Caco-2 (cell line): ENCODE data around the gene FAM174B. TPM values are rescaled to one million over a fixed set of nuclear protein-coding genes. Genes with fewer than 3 reads are reported as not detected.

ENCODE experiments used
- BruUV-seq: library from RNA; stranded (reverse); fragments of 400-500 nt; replicated peaks from 2 replicates; lab custom pipeline; 2021; lab: Mats Ljungman, UMichigan
- CTCF ChIA-PET: fragments of 300-600 bp; sonication (Branson Sonifier 250); formaldehyde crosslinking; loops from one replicate; lab custom pipeline; 2022; ENCODE audit warnings: antibody characterized with exemption; lab: Charles Lee
- POLR2A ChIA-PET: fragments of 300-600 bp; sonication (Branson Sonifier 250); formaldehyde crosslinking; loops from one replicate; lab custom pipeline; 2022; ENCODE audit warnings: antibody characterized with exemption; lab: Charles Lee
- DNase-seq, 2 experiments: peaks; one replicate each; pipeline versions ENCODE4 v3.0.0 to v3.0.0-alpha.2; 2020 to 2022
- H3K27me3 ChIP-seq: replicated peaks from 2 replicates; pipeline ENCODE4 v1.6.0; 2011; ENCODE audit warnings: low read length; ENCODE audit not compliant: control insufficient read depth, insufficient read depth
- H3K36me3 ChIP-seq: 2 replicates; pipeline ENCODE4 v1.5.1; 2011; ENCODE audit warnings: low read length; ENCODE audit not compliant: control insufficient read depth, insufficient read depth
- H3K4me1 ChIP-seq: fragments of 250-450 bp; sonication (Bioruptor Pico); 2 replicates; pipeline ENCODE4 v1.5.1; 2020; ENCODE audit warnings: mild to moderate bottlenecking
- H3K4me3 ChIP-seq: 2 replicates; pipeline ENCODE4 v1.5.1; 2011; ENCODE audit warnings: low read depth, mild to moderate bottlenecking, control low read depth, low read length
- H3K9me3 ChIP-seq: fragments of 250-450 bp; sonication (Bioruptor Pico); 2 replicates; pipeline ENCODE4 v1.5.1; 2020; ENCODE audit warnings: mild to moderate bottlenecking, moderate library complexity
- H3K27ac Mint-ChIP-seq: one replicate; pipeline ENCODE4 v1.8.0; 2022; ENCODE audit warnings: mixed read lengths; ENCODE audit not compliant: unreplicated experiment
- H3K27me3 Mint-ChIP-seq: one replicate; pipeline ENCODE4 v1.8.0; 2022; ENCODE audit warnings: mixed read lengths; ENCODE audit not compliant: insufficient read depth, unreplicated experiment
- H3K36me3 Mint-ChIP-seq: one replicate; pipeline ENCODE4 v1.8.0; 2022; ENCODE audit warnings: mild to moderate bottlenecking, mixed read lengths; ENCODE audit not compliant: insufficient read depth, unreplicated experiment
- H3K4me1 Mint-ChIP-seq: one replicate; pipeline ENCODE4 v1.8.0; 2022; ENCODE audit warnings: low read depth, mixed read lengths; ENCODE audit not compliant: unreplicated experiment
- H3K4me3 Mint-ChIP-seq: one replicate; pipeline ENCODE4 v1.8.0; 2022; ENCODE audit warnings: mild to moderate bottlenecking, moderate library complexity, mixed read lengths; ENCODE audit not compliant: unreplicated experiment
- H3K9me3 Mint-ChIP-seq: one replicate; pipeline ENCODE4 v1.8.0; 2022; ENCODE audit warnings: mixed read lengths; ENCODE audit not compliant: unreplicated experiment
- CTCF ChIP-seq, 2 experiments: fragments of 200-600 bp in 1 of 2; IDR thresholded peaks; 1 replicate in 1 of 2; 2 replicates in 1 of 2; pipeline versions ENCODE4 v1.5.1 to v1.8.0; 2011 to 2022; ENCODE audit warnings: antibody characterized with exemption in 1 of 2, control low read depth in 1 of 2, inconsistent platforms in 1 of 2, low read depth in 1 of 2, low read length in 1 of 2, mild to moderate bottlenecking in 1 of 2, moderate library complexity in 1 of 2; ENCODE audit not compliant: insufficient read depth in 1 of 2, severe bottlenecking in 1 of 2, unreplicated experiment in 1 of 2
- intact Hi-C: fragments of 100-400 bp; cut with micrococcal nuclease; formaldehyde crosslinking; loops from one replicate; pipeline ENCODE4 v1.10.0; 2022; ENCODE audit not compliant: unreplicated experiment
- total RNA-seq: library from RNA; stranded (reverse); gene quantifications from 2 replicates; pipeline ENCODE4 v1.2.3, GENCODE V29; 2022

Gene FAM174B
- total RNA-seq, 1 experiment from 2014 or later = 79.4 TPM

GRCh38 chr15:92633001-92633400 is 22.6 kb downstream of the FAM174B start:
- BruUV-seq = no TSS peak
- H3K36me3 ChIP-seq = peaks cover 2% of the 10 kb centered on the region; the same call in 1 of the 2 replicates
- Mint-ChIP-seq H3K27ac (no peak overlapping the region), H3K4me1 (peaks cover 20% of the 10 kb centered on the region), H3K27me3 (no peaks in the 10 kb centered on the region), H3K4me3 (no peak overlapping the region), H3K36me3 (peaks cover 29% of the 10 kb centered on the region), H3K9me3 (no peaks in the 10 kb centered on the region)
- no peak for DNase-seq
- H3K4me1 ChIP-seq = peaks cover 13% of the 10 kb centered on the region
- no peaks in the 10 kb centered on the region for H3K9me3 ChIP-seq
- H3K27me3 ChIP-seq = no peaks in the 10 kb centered on the region
- ChIA-PET CTCF (no interaction called here), POLR2A (no interaction called here)
- intact Hi-C loops = no loop called here
- TF ChIP-seq CTCF (IDR thresholded peaks at IDR 0.05; ENCODE audit: insufficient read depth in 1 of 2, low read depth in 1 of 2, low read length in 1 of 2, severe bottlenecking in 1 of 2, unreplicated experiment in 1 of 2) = no peak
- no peak overlapping the region for H3K4me3 ChIP-seq

GRCh38 chr15:92631721-92632120 is 23.9 kb downstream of the FAM174B start:
- no peak for DNase-seq
- Histone ChIP-seq H3K4me3 (no peak overlapping the region), H3K9me3 (no peaks in the 10 kb centered on the region), H3K36me3 (peaks cover 2% of the 10 kb centered on the region; the same call in 1 of the 2 replicates), H3K27me3 (no peaks in the 10 kb centered on the region), H3K4me1 (peaks cover under 1% of the 10 kb centered on the region; the same call in 1 of the 2 replicates)
- Mint-ChIP-seq H3K9me3 (no peaks in the 10 kb centered on the region), H3K4me3 (no peak overlapping the region), H3K27ac (no peak overlapping the region), H3K36me3 (peaks cover 33% of the 10 kb centered on the region), H3K4me1 (peaks cover 10% of the 10 kb centered on the region), H3K27me3 (no peaks in the 10 kb centered on the region)
- POLR2A ChIA-PET = no interaction called here
- intact Hi-C loops = no loop called here
- CTCF ChIA-PET = no interaction called here
- TF ChIP-seq CTCF (IDR thresholded peaks at IDR 0.05; ENCODE audit: insufficient read depth in 1 of 2, low read depth in 1 of 2, low read length in 1 of 2, severe bottlenecking in 1 of 2, unreplicated experiment in 1 of 2) = no peak
- no TSS peak for BruUV-seq

- no TSS peak for BruUV-seq
- ChIA-PET CTCF (no interaction called here), POLR2A (no interaction called here)
- intact Hi-C loops = no loop called here
- Histone ChIP-seq H3K4me3 (no peak overlapping the region), H3K36me3 (peaks cover 2% of the 10 kb centered on the region; the same call in 1 of the 2 replicates), H3K4me1 (no peaks in the 10 kb centered on the region), H3K9me3 (no peaks in the 10 kb centered on the region), H3K27me3 (no peaks in the 10 kb centered on the region)
- H3K4me1 Mint-ChIP-seq = peaks cover 8% of the 10 kb centered on the region
- H3K27ac Mint-ChIP-seq = no peak overlapping the region
- no peak for TF ChIP-seq CTCF (IDR thresholded peaks at IDR 0.05; ENCODE audit: insufficient read depth in 1 of 2, low read depth in 1 of 2, low read length in 1 of 2, severe bottlenecking in 1 of 2, unreplicated experiment in 1 of 2)
- H3K36me3 Mint-ChIP-seq = peaks cover 35% of the 10 kb centered on the region
- no peaks in the 10 kb centered on the region for H3K9me3 Mint-ChIP-seq
- DNase-seq = no peak
- no peak overlapping the region for H3K4me3 Mint-ChIP-seq
- H3K27me3 Mint-ChIP-seq = no peaks in the 10 kb centered on the region
These were observed 25.5 kb downstream of the FAM174B start for GRCh38 chr15:92629975-92630626.
